ENCODE measurements around the gene ANKRD1.

GRCh38 chr10:90945491-90946070 is 24.7 kb upstream of the ANKRD1 start:
- no peak for TF ChIP-seq CTCF (IDR thresholded peaks at IDR 0.05; ENCODE audit: low read depth, low read length)
- no peak for TF ChIP-seq EZH2phosphoT487 (IDR thresholded peaks at IDR 0.05; ENCODE audit: low read depth)

All from OCI-LY3 (cell line).